HCT116 (cell line): ENCODE measurements around the gene KCNV2. TPM values are rescaled to one million over a fixed set of nuclear protein-coding genes. Genes with fewer than 3 reads are reported as not detected.

Experiments
- ATAC-seq: fragments of 200-7000 bp; cut with Tn5 transposase; 2 replicates; pipeline ENCODE4 v1.9.1; 2020; ENCODE audit warnings: mild to moderate bottlenecking, moderate library complexity
- BruUV-seq: library from RNA; stranded (reverse); fragments of 400-500 nt; replicated peaks from 2 replicates; lab custom pipeline; 2021; lab: Mats Ljungman, UMichigan
- CTCF ChIA-PET: fragments of 300-600 bp; sonication (Branson Sonifier 250); formaldehyde crosslinking; loops from one replicate; lab custom pipeline; 2021; ENCODE audit warnings: antibody characterized with exemption; lab: Charles Lee
- POLR2A ChIA-PET: fragments of 300-600, 350-600 bp; sonication (Branson Sonifier 250); formaldehyde crosslinking; loops from one replicate; lab custom pipeline; 2021; ENCODE audit warnings: antibody characterized with exemption; lab: Charles Lee
- RAD21 ChIA-PET, 2 experiments: fragments of 300-600 bp; sonication (Branson Sonifier 250); formaldehyde crosslinking; loops; one replicate each; lab custom pipeline; 2023; ENCODE audit warnings: low total read pairs in 2 of 2; ENCODE audit not compliant: uncharacterized antibody in 2 of 2, unreplicated experiment in 2 of 2, low non-redundant PET in 1 of 2; lab: Charles Lee
- DNase-seq: peaks from one replicate; pipeline ENCODE4 v3.0.0-alpha.2; 2010; ENCODE audit warnings: low read depth, low spot score
- H2AFZ ChIP-seq: fragments of 200-600 bp; shearing (Covaris generic), sonication (generic); 2 replicates; pipeline ENCODE4 v1.6.1; 2017; ENCODE audit warnings: low read depth, mixed run types, mixed read lengths, antibody characterized with exemption, low read length; ENCODE audit not compliant: poor library complexity, severe bottlenecking
- H3K27ac ChIP-seq: 2 replicates; pipeline ENCODE4 v1.5.1; 2012; ENCODE audit warnings: low read depth, low read length
- H3K27me3 ChIP-seq: fragments of 200-600 bp; sonication (generic); 2 replicates; pipeline ENCODE4 v1.6.1; 2016; ENCODE audit warnings: mixed run types, low read length, mixed read lengths; ENCODE audit not compliant: insufficient read depth
- H3K36me3 ChIP-seq, 2 experiments: fragments of 200-500 bp in 1 of 2; fragments of 200-600 bp in 1 of 2; sonication (Bioruptor generic) in 1 of 2; sonication (generic) in 1 of 2; 2 replicates each; pipeline versions ENCODE4 v1.5.1 to v1.6.1; 2014 to 2016; ENCODE audit warnings: low read length in 2 of 2, inconsistent platforms in 1 of 2, mixed read lengths in 1 of 2, mixed run types in 1 of 2; ENCODE audit not compliant: insufficient read depth in 2 of 2, control insufficient read depth in 1 of 2
- H3K4me1 ChIP-seq, 2 experiments: fragments of 200-600 bp in 1 of 2; sonication (generic) in 1 of 2; 2 replicates each; pipeline versions ENCODE4 v1.5.1 to v1.6.1; 2012 to 2017; ENCODE audit warnings: low read length in 2 of 2, inconsistent platforms in 1 of 2, mild to moderate bottlenecking in 1 of 2, mixed read lengths in 1 of 2, mixed run types in 1 of 2, moderate library complexity in 1 of 2; ENCODE audit not compliant: insufficient read depth in 2 of 2, control insufficient read depth in 1 of 2
- H3K4me2 ChIP-seq: fragments of 200-600 bp; sonication (generic); 2 replicates; pipeline ENCODE4 v1.6.1; 2017; ENCODE audit warnings: mixed run types, low read length, mixed read lengths
- H3K4me3 ChIP-seq, 2 experiments: fragments of 200-600 bp in 1 of 2; sonication (generic) in 1 of 2; replicated peaks in 1 of 2; 2 replicates each; pipeline ENCODE4 v1.5.1; 2011 to 2016; ENCODE audit warnings: low read length in 2 of 2, control low read depth in 1 of 2, low read depth in 1 of 2, mild to moderate bottlenecking in 1 of 2, mixed read lengths in 1 of 2, mixed run types in 1 of 2
- H3K79me2 ChIP-seq: fragments of 200-600 bp; sonication (generic); 2 replicates; pipeline ENCODE4 v1.6.1; 2017; ENCODE audit warnings: mild to moderate bottlenecking, mixed run types, low read length, moderate library complexity, mixed read lengths; ENCODE audit not compliant: insufficient read depth
- H3K9ac ChIP-seq: fragments of 200-600 bp; sonication (generic); 2 replicates; pipeline ENCODE4 v1.6.1; 2016; ENCODE audit warnings: low read length, mixed read lengths
- H3K9me2 ChIP-seq: fragments of 200-600 bp; sonication (generic), shearing (Covaris generic); 2 replicates; pipeline ENCODE4 v1.6.1; 2017; ENCODE audit warnings: mixed run types, mild to moderate bottlenecking, moderate library complexity; ENCODE audit not compliant: insufficient read depth
- H3K9me3 ChIP-seq, 2 experiments: fragments of 200-500 bp in 1 of 2; fragments of 200-600 bp in 1 of 2; sonication (Bioruptor generic) in 1 of 2; sonication (generic) in 1 of 2; 2 replicates each; pipeline ENCODE4 v1.6.1; 2014 to 2017; ENCODE audit warnings: low read length in 2 of 2, mixed read lengths in 2 of 2, inconsistent platforms in 1 of 2, low read depth in 1 of 2, mild to moderate bottlenecking in 1 of 2, mixed run types in 1 of 2, moderate library complexity in 1 of 2; ENCODE audit not compliant: control insufficient read depth in 1 of 2, insufficient read depth in 1 of 2
- H4K20me1 ChIP-seq: fragments of 200-600 bp; sonication (generic), shearing (Covaris generic); 2 replicates; pipeline ENCODE4 v1.6.1; 2017; ENCODE audit warnings: mixed run types, mild to moderate bottlenecking, moderate library complexity; ENCODE audit not compliant: insufficient read depth
- ATF3 ChIP-seq: IDR thresholded peaks from 2 replicates; pipeline ENCODE4 v1.6.1; 2012
- CBX3 ChIP-seq: IDR thresholded peaks from 2 replicates; pipeline ENCODE4 v1.6.1; 2012; ENCODE audit warnings: low read depth
- CEBPB ChIP-seq: IDR thresholded peaks from 2 replicates; pipeline ENCODE4 v1.6.1; 2012; ENCODE audit warnings: low read depth
- CTCF ChIP-seq, 3 experiments: fragments of 200-600 bp in 1 of 3; sonication (generic) in 1 of 3; IDR thresholded peaks in 2 of 3; conservative IDR thresholded peaks in 1 of 3; 2 replicates each; pipeline ENCODE4 v1.5.1; 2012 to 2017; ENCODE audit warnings: low read depth in 2 of 3, low read length in 2 of 3, antibody characterized with exemption in 1 of 3, borderline replicate concordance in 1 of 3, control low read depth in 1 of 3, mild to moderate bottlenecking in 1 of 3, mixed read lengths in 1 of 3, mixed run types in 1 of 3, moderate library complexity in 1 of 3; ENCODE audit not compliant: insufficient read depth in 1 of 3
- EGR1 ChIP-seq: IDR thresholded peaks from 2 replicates; pipeline ENCODE4 v1.6.1; 2012; ENCODE audit warnings: low read depth
- ELF1 ChIP-seq: IDR thresholded peaks from 2 replicates; pipeline ENCODE4 v1.6.1; 2012; ENCODE audit warnings: low read depth, borderline replicate concordance
- EZH2 ChIP-seq: fragments of 200-600 bp; sonication (generic); IDR thresholded peaks from 2 replicates; pipeline ENCODE4 v1.6.1; 2017; ENCODE audit warnings: antibody characterized with exemption, mixed run types
- EZH2phosphoT487 ChIP-seq: fragments of 200-600 bp; IDR thresholded peaks from 2 replicates; pipeline ENCODE4 v1.6.1; 2018; ENCODE audit warnings: antibody characterized with exemption, borderline replicate concordance
- FOSL1 ChIP-seq: IDR thresholded peaks from 2 replicates; pipeline ENCODE4 v1.6.1; 2012; ENCODE audit warnings: low read depth
- JUND ChIP-seq: IDR thresholded peaks from 2 replicates; pipeline ENCODE4 v1.6.1; 2012
- POLR2A ChIP-seq: IDR thresholded peaks from 2 replicates; pipeline ENCODE4 v1.7.0; 2011; ENCODE audit warnings: borderline replicate concordance; ENCODE audit not compliant: insufficient read depth, insufficient read length; ENCODE audit errors: extremely low read depth
- POLR2AphosphoS5 ChIP-seq: IDR thresholded peaks from 2 replicates; pipeline ENCODE4 v1.6.1; 2011; ENCODE audit warnings: mild to moderate bottlenecking, low read depth, low read length, moderate library complexity
- RAD21 ChIP-seq: IDR thresholded peaks from 2 replicates; pipeline ENCODE4 v1.6.1; 2012; ENCODE audit warnings: low read depth, mild to moderate bottlenecking
- SIN3A ChIP-seq: IDR thresholded peaks from 2 replicates; pipeline ENCODE4 v1.6.1; 2012; ENCODE audit warnings: low read depth
- SP1 ChIP-seq: IDR thresholded peaks from 2 replicates; pipeline ENCODE4 v1.6.1; 2012; ENCODE audit warnings: low read depth
- SRF ChIP-seq: IDR thresholded peaks from 2 replicates; pipeline ENCODE4 v1.6.1; 2012; ENCODE audit warnings: low read depth
- TCF7L2 ChIP-seq: IDR thresholded peaks from 2 replicates; pipeline ENCODE4 v1.7.0; 2011; ENCODE audit warnings: borderline replicate concordance, inconsistent platforms; ENCODE audit not compliant: insufficient read depth, insufficient read length; ENCODE audit errors: extremely low read depth
- YY1 ChIP-seq: IDR thresholded peaks from 2 replicates; pipeline ENCODE4 v1.6.1; 2011; ENCODE audit warnings: low read length, low read depth, moderate library complexity, mild to moderate bottlenecking; ENCODE audit not compliant: insufficient replicate concordance; ENCODE audit errors: extremely low read depth
- ZFX ChIP-seq: fragments of 450-650 bp; IDR thresholded peaks from 2 replicates; pipeline ENCODE4 v1.6.1; 2017
- ZNF274 ChIP-seq: fragments of 200-500 bp; sonication (Bioruptor generic); IDR thresholded peaks from 2 replicates; pipeline ENCODE4 v1.6.1; 2014; ENCODE audit warnings: mild to moderate bottlenecking, low read depth, low read length, inconsistent platforms
- intact Hi-C: fragments of 100-400 bp; cut with micrococcal nuclease; formaldehyde crosslinking; loops from 2 replicates; pipeline ENCODE4 v1.10.0; 2022
- total RNA-seq: library from RNA; stranded (reverse); gene quantifications from one replicate; pipeline ENCODE4 v1.2.1, GENCODE V29; 2021; ENCODE audit not compliant: unreplicated experiment
- TF ChIP-seq, protein P1 (sequence below): IDR thresholded peaks from 2 replicates; pipeline ENCODE4 v1.6.1; 2012

KCNV2 gene
- total RNA-seq, 1 experiment from 2014 or later: not detected

DNA sequence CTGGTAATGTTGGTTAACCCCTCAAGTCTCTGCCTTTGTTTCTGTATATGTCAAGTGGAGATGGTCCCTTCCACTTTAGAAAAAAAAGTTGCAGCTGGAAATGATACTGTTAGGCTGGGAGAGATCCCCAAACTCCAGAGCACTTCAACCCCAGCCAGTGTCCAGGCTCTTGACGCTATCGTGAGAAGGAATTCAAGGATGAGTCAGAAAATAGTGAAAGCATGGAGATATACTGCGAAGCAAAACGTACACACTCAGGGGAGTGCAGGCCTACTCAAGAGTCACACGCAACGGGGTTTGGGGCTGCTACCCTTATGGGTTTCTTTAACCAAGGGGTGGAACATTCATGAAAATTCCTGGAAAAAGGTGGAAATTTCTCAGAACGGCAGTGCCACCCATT is 24.9 kb downstream of the KCNV2 start:
- CTCF ChIA-PET: no interaction called here

GRCh38 chr9:2743937-2744529 is 26.7 kb downstream of the KCNV2 start:
- Histone ChIP-seq H3K9me3 (no peaks in the 10 kb centered on the region), H2AFZ (no peak overlapping the region), H3K27ac (no peak overlapping the region), H3K4me2 (no peak overlapping the region), H3K9ac (no peak overlapping the region), H3K4me1 (no peaks in the 10 kb centered on the region), H3K27me3 (no peaks in the 10 kb centered on the region), H3K79me2 (no peaks in the 10 kb centered on the region), H3K36me3 (peaks cover 0 to 2% of the 10 kb centered on the region in 2 experiments; a peak in 1 of 4 replicates), H3K4me3 (no peak overlapping the region), H4K20me1 (no peaks in the 10 kb centered on the region), H3K9me2 (no peaks in the 10 kb centered on the region)
- BruUV-seq: no TSS peak
- intact Hi-C loops: no loop called here
- CTCF ChIA-PET: no interaction called here
- no peak for TF ChIP-seq EGR1
- TF ChIP-seq, protein P1, sequence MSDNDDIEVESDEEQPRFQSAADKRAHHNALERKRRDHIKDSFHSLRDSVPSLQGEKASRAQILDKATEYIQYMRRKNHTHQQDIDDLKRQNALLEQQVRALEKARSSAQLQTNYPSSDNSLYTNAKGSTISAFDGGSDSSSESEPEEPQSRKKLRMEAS: no peak
- TF ChIP-seq SIN3A: no peak
- TF ChIP-seq JUND: no peak
- no peak for TF ChIP-seq ZNF274
- no peak for TF ChIP-seq POLR2AphosphoS5
- no peak for TF ChIP-seq ZFX
- TF ChIP-seq SRF: no peak
- TF ChIP-seq EZH2phosphoT487: no peak
- TF ChIP-seq ATF3: no peak
- no peak for TF ChIP-seq CEBPB
- no peak for TF ChIP-seq CBX3
- no peak for TF ChIP-seq RAD21
- TF ChIP-seq FOSL1: no peak
- no peak for TF ChIP-seq ELF1
- no peak for TF ChIP-seq CTCF (IDR thresholded peaks at IDR 0.05 in 2 of 3, conservative IDR thresholded peaks at IDR 0.05 in 1 of 3; ENCODE audit: borderline replicate concordance in 1 of 3, insufficient read depth in 1 of 3, low read depth in 2 of 3, low read length in 2 of 3)
- TF ChIP-seq TCF7L2: no peak
- TF ChIP-seq EZH2: no peak
- ATAC-seq (no peak), DNase-seq (no peak)
- POLR2A ChIA-PET: no interaction called here
- RAD21 ChIA-PET: no interaction called here

More for the DNA sequence above, 24.9 kb downstream of the KCNV2 start:
- no TSS peak for BruUV-seq
- RAD21 ChIA-PET: no interaction called here
- no peak for TF ChIP-seq ELF1
- TF ChIP-seq ZNF274: no peak
- no peak for TF ChIP-seq RAD21
- TF ChIP-seq YY1: no peak
- no peak for TF ChIP-seq EZH2phosphoT487
- TF ChIP-seq ZFX: no peak
- TF ChIP-seq SIN3A: no peak
- TF ChIP-seq SP1: no peak
- no peak for TF ChIP-seq POLR2A
- intact Hi-C loops: no loop called here
- H3K27ac ChIP-seq: no peak overlapping the region
- DNase-seq: no peak
- no peaks in the 10 kb centered on the region for H3K27me3 ChIP-seq
- H3K9me3 ChIP-seq: no peaks in the 10 kb centered on the region
- ATAC-seq: no peak
- no peaks in the 10 kb centered on the region for H4K20me1 ChIP-seq
- H3K4me2 ChIP-seq: no peak overlapping the region
- POLR2A ChIA-PET: no interaction called here
- H3K4me1 ChIP-seq: no peaks in the 10 kb centered on the region
- no peak overlapping the region for H3K9ac ChIP-seq
- no peak overlapping the region for H3K4me3 ChIP-seq
- peaks cover 0 to 2% of the 10 kb centered on the region in 2 experiments; a peak in 1 of 4 replicates for H3K36me3 ChIP-seq
- H2AFZ ChIP-seq: no peak overlapping the region
- no peaks in the 10 kb centered on the region for H3K9me2 ChIP-seq
- no peaks in the 10 kb centered on the region for H3K79me2 ChIP-seq
